LNCAP (cell line): Measurements from ENCODE around the gene SPNS2.
A peak's percentile ranks its signal among the peaks of the same experiment; 100 is the strongest.

Source experiments
- TF ChIP-seq, protein P1 (sequence below): fragments of 450-650 bp; IDR thresholded peaks from 2 replicates; pipeline ENCODE4 v1.5.1; 2017; ENCODE audit warnings: mild to moderate bottlenecking

The SPNS2 gene

DNA sequence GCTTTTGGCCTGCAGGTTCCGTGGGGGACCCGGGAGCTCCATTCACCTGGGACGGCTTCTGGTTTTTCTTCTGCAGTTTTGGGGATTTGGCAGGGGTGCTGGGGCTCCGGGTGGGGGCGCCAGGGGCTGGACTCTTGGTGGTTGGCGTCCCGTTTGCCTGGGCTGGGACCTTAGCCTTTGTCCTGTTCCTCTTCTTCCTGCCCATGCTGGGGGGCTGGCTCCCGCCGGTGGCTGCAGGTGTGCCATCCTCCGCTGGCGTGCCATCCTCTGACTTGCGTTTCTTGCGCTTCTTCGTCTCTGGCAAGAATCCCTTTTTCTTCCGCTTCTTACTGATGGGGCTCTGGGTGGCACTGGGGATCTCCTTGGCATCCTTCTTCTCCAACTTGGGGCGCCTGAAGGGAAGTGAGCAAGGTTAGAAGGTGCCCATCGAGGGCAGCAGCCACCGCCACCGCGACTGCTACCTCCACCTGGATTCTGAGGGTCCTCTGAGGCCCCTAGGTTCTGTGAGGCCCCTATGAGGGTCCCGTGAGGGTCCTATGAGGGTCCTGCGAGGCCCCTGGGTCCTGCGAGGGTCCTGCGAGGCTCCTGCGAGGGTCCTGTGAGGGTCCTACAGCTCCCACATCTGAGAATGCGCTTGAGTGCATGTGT lies 41.0 kb downstream of the SPNS2 start:
- TF ChIP-seq, protein P1, sequence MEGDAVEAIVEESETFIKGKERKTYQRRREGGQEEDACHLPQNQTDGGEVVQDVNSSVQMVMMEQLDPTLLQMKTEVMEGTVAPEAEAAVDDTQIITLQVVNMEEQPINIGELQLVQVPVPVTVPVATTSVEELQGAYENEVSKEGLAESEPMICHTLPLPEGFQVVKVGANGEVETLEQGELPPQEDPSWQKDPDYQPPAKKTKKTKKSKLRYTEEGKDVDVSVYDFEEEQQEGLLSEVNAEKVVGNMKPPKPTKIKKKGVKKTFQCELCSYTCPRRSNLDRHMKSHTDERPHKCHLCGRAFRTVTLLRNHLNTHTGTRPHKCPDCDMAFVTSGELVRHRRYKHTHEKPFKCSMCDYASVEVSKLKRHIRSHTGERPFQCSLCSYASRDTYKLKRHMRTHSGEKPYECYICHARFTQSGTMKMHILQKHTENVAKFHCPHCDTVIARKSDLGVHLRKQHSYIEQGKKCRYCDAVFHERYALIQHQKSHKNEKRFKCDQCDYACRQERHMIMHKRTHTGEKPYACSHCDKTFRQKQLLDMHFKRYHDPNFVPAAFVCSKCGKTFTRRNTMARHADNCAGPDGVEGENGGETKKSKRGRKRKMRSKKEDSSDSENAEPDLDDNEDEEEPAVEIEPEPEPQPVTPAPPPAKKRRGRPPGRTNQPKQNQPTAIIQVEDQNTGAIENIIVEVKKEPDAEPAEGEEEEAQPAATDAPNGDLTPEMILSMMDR = no peak

DNA sequence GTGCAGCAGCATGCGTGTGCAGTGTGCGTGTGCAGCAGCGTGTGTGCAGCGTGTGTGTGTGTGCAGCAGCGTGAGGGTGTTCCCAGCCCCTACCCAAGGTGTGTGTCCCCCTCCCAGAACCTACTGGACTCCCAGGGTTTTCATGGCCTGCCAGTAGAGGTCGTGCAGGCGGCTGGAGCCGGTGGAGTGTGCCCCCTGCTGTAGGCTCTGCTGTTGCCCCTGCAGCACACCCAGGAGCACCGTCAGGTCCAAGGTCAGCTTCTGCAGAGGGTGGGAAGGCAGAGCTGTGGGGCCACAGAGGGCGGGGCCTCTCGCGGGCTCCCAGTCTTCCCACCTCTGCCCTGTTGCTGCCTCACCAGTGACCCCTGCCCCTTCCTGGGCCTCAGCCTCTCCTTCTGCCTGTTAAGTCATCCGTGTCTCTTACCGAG lies 41.6 kb downstream of the SPNS2 start:
- TF ChIP-seq, protein P1 = no peak

DNA sequence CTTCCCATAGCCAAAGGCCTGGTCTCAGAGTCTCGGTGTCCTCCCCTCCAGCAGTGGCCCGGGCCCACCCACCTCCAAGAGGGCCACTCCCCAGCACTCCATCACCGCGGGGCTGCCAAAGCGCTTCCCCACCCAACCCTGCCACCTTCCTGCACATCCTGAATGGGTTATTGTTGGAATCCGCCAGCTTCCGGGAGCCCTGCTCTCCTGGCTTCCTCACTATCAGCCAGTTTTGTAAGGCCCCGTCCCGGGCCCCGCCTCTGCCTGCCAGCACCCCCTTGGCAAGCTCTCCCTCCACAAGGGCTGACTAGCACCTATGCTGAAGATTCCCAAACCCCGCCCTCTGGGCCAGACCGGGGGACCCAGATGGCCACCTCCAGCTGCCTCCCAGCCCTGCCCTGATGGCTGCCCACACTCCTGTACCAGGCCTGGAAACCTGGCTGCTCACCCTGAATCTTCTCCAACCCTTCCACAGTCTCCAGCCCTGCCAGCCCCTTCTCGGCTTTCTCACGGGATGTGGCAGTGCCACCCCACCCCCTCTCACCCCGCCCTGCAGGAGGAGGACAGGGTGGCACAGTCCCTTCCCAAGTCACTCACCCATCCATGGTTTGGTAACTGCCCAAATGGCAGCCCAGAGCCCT lies 42.1 kb downstream of the SPNS2 start:
- TF ChIP-seq, protein P1 = no peak

DNA sequence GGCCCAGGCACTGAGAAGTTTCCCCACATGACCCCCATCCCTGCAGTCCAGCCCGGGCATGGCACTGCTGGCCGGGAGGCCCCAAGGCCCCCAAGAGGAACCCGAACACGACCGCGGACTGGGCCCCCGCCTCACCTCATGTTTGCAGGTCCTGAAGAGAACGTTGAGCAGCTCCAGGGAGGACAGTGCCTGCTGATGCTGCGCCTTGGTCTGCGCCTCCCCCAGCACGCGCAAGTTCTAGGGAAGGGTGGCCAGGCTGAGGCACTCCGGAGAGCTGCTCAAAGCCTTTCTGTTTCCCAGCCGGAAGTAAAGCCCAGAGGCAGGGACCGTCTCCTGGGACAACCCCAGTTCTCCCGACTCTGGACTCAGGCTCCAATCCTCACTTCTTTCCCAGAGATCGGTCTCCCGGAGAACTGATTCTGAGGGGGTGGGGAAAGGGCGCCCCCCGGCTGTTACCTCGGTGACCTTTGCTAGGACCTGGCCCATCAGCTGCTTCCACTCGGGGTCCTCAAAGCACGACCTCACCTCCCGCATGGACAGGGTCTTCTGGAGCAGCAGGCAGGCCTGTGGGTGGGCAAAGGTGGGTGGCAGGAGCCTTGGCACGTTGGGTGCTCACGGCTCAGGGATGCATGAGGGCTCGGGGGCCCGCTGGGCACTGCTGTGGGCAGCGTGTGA lies 42.8 kb downstream of the SPNS2 start:
- TF ChIP-seq, protein P1 = peak; percentile 26; the same call in 1 of the 2 replicates

DNA sequence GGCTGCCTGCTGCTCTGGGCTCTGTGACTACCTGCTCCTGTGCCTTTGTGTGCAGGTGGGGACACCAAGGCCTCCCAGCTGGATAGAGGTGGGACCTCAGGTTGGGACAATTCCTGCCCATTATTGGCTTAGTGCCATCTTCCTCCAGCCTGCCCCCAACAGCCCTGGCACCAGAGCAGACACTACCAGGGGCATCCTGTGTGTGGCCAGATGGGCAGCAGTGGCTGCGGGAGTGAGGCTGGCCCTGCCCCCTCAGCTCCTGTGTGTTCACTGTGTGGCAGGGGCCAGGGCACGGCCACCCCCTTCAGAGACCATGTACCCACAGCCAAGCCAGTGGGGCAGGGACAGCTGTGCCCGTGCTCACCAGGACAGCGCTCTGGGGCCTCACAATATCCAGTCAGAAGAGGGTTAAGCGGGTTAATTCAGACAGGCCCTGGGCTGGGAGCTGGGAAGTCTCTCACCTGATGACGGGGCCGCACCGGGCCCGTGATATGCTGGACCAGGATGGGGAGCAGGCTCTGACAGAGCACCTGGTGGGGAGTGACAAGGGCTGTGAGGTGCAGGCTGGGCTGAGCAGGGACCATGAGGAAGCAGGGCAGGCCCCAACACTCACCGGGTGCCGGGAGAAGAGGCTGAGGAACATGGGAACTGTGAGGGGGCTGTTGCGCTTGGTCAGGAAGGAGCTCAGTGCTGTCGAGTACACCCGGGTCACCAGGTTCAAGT lies 43.5 kb downstream of the SPNS2 start:
- TF ChIP-seq, protein P1 = no peak

DNA sequence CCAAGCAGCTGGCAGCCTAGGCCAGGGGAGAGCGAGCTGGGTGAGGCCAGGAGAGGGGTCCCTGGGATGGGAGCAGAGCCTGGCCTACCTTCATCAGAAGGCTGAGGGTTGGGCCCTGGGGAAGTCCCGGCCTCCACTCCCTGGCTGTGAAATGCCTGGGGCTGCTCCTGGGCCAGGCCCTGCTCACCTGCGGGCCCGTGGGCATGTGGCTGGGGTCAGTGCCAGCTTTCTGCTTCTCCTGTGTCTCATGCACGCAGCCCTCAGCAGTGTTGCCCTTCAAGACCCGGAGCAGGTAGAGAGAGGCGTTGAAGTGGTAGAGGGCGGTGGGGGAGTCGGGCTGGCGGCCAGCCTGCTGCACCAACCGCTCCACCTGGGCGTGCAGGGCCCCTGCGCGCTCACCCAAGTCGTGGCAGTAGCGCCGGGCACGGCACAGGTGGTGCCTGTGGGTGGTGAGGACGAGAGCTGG lies 44.1 kb downstream of the SPNS2 start:
- TF ChIP-seq, protein P1 = no peak

DNA sequence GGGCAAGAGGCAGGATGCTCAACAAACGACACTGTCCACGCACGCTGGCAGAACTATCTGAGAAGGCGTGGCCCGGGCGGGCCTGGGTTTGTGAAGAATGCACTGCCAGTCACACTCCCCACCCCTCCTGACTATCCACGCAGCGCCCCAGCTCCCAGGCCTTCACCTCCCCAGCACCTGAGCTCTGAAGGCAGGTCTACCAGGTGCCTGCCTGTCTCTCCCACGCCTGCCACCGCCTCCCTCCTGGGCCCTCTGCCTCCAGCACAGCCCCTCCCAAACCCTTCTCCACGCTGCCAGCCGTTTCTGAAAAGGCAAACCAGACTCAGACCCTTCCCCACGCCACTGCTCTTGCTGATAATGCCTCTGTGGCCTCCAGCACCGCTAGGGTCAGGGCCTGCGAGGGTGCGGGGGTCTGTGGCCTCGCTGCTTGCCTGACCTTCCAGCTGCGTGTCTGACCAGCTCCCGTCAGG lies 44.9 kb downstream of the SPNS2 start:
- TF ChIP-seq, protein P1 = no peak
